ENCODE measurements around the gene FOXF1.

FOXF1 gene

DNA sequence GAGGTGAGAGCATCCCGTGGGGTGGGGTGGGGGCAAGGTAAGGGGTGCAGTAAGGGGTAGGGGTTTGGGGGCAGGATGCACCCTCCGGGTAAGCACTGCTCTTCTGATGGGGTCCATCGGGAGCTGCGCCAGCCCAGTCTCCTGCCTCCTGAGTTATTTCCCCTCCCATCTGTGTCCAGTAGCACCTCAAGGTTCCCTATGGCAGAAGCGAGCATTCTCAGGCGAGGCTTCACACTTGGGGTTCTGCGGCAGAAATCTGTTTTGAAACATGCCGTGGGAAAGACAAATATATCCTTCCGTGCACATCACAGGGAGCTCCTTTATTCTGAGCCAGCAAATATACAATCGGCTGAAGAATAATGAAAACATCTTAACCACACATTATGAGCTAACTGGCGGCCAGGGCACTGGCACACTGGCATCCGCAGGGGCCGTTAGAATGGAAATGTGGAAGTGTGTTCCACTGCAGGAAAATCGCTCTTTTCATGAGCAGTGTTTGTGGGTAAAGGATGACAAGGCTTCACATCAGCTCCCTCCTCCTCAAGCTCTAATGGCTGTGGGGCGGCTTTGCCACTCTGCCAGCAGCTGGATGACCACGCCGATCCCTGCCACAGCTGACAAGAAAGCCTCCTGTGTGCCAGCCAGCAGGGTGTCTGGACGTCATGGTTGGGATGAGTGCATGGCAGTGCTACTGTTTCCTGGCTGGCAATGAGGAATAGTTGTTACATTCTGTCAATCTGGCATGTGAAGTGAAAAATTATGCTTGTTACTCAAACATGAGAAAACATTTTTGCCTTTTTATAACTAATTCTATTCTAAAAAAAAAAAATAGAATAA lies 24.7 kb downstream of the FOXF1 start:
- no peak for DNase-seq (ENCODE audit: low read depth)
- no peak for TF ChIP-seq CTCF (IDR thresholded peaks at IDR 0.05; ENCODE audit: low read depth, low read length, missing control alignments)
- no peak overlapping the region for H3K4me3 ChIP-seq (ENCODE audit: low read depth, low read length)

DNA sequence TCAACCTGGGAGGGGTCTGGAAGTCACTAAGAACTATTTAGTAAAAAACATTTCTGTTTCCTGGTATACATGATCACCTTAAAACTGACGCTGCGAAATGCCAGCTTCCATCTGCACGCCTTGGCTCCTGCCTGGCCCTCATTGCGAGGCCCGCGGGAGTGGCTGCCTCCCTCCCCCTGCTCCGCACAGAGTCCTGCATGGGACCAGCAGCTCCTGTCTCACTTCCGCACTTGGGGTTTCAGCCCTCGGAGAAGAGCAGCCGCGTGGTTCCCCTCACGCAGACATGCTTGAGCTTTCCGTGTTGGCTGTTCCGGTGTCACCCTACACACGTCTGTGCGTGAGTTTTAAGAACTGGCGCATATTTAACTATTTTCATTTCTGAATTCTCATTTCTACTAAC lies 26.3 kb downstream of the FOXF1 start:
- DNase-seq (ENCODE audit: low read depth) = no peak
- no peak overlapping the region for H3K4me3 ChIP-seq (ENCODE audit: low read depth, low read length)
- no peak for TF ChIP-seq CTCF (IDR thresholded peaks at IDR 0.05; ENCODE audit: low read depth, low read length, missing control alignments)

- no peak for DNase-seq (ENCODE audit: low read depth)
- no peak overlapping the region for H3K4me3 ChIP-seq (ENCODE audit: low read depth, low read length)
- TF ChIP-seq CTCF (IDR thresholded peaks at IDR 0.05; ENCODE audit: low read depth, low read length, missing control alignments) = no peak
These were observed 27.2 kb downstream of the FOXF1 start for GRCh38 chr16:86537486-86537885.

DNA sequence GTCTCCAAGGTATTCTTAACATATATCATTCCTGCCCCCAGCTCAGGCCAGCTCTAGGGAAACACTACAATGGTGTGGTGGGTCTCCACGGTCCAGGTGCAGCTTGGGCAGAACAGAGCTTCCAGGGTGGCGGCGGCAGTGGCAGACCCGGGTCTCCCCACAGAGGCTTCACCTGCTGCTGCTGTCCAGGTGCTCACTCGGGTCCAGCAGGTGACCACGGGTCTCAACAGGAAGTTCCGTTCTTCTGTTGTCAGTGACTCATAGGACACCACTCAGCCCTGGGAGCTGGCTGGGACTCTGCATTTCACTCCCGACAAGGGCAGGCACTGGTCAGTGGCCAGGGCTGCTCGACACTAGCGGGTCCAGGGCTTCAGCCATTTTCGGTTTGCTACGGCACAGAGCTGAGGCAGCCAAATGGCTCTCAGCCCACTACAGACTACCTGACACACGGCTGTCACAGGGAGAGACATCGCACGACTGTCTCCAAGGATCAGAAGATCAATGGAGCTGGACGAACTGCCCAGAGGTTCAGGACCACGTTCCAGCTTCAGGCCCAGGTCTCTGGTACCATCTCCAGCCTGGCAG lies 28.0 kb downstream of the FOXF1 start:
- no peak overlapping the region for H3K4me3 ChIP-seq (ENCODE audit: low read depth, low read length)
- no peak for DNase-seq (ENCODE audit: low read depth)
- TF ChIP-seq CTCF (IDR thresholded peaks at IDR 0.05; ENCODE audit: low read depth, low read length, missing control alignments) = no peak

DNA sequence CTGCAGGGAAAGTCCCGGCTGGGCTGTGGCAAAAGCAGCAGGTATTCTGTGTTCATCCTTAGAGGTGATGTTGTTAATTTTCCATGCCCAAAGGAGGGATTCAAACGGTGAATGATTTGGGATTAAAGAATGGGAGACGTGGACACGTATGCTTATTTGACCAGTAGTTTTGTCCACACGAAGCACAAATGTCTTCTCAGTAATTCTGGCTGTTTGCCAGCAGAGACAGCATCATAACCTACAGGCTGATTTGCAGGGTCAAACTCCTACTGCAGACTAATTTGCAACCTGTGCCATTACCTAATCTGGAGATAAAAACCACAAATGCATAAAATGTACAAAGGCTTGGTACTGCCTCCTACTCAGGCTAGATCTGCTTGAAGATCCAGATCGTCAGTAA lies 30.6 kb downstream of the FOXF1 start:
- no peak for TF ChIP-seq CTCF (IDR thresholded peaks at IDR 0.05; ENCODE audit: low read depth, low read length, missing control alignments)
- no peak overlapping the region for H3K4me3 ChIP-seq (ENCODE audit: low read depth, low read length)
- DNase-seq (ENCODE audit: low read depth) = no peak

DNA sequence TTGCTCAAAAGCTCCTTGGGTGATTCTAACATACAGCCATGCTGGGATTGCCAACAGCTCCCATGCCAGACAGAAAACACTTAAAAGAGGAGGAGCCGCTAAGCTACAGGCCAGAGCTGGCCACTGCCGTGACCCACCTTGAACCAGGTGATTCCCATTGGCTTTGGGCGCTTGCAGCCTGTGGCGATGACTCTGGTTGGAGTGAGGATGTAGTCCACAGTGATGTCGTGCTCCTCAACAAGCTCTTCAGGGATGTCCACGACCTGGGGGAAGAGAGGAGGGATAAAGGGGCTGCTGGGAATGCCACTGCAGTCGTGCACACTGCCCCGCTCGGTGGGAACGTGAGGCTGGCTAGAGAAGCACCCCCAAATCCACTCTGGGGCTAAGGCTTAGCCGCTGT lies 31.2 kb downstream of the FOXF1 start:
- DNase-seq (ENCODE audit: low read depth) = no peak
- H3K4me3 ChIP-seq (ENCODE audit: low read depth, low read length) = no peak overlapping the region
- no peak for TF ChIP-seq CTCF (IDR thresholded peaks at IDR 0.05; ENCODE audit: low read depth, low read length, missing control alignments)

All from GM12864 (cell line).